HepG2 (cell line): ENCODE results near the gene TSPAN18. TPM values are rescaled to one million over a fixed set of nuclear protein-coding genes. Genes with fewer than 3 reads are reported as not detected.

Experiments
- ATAC-seq: fragments of 200-7000 bp; cut with Tn5 transposase; 3 replicates; pipeline ENCODE4 v1.9.1; 2020; ENCODE audit warnings: mild to moderate bottlenecking, moderate library complexity
- BruUV-seq: library from RNA; stranded (reverse); fragments of 400-500 nt; replicated peaks from 2 replicates; lab custom pipeline; 2021; lab: Mats Ljungman, UMichigan
- CTCF ChIA-PET: fragments of 300-600 bp; formaldehyde crosslinking; extraction: SDS; loops from one replicate; lab custom pipeline; 2021; ENCODE audit warnings: low total read pairs, inconsistent platforms, low intra/inter-chr PET ratio; lab: Yijun Ruan, JAX
- POLR2A ChIA-PET: fragments of 350-600 bp; sonication (Branson Sonifier 250); formaldehyde crosslinking; loops from one replicate; lab custom pipeline; 2020; ENCODE audit warnings: antibody characterized with exemption, inconsistent platforms; lab: Yijun Ruan, JAX
- DNase-seq: peaks from one replicate; pipeline ENCODE4 v3.0.0-alpha.2; 2015; ENCODE audit warnings: low spot score
- FAIRE-seq: peaks from 3 replicates; lab custom pipeline; 2011; peaks lifted over from hg19 to GRCh38; lab: Jason Lieb, UNC
- H2AFZ ChIP-seq: one replicate; pipeline ENCODE4 v1.6.1; 2011; ENCODE audit warnings: low read length, inconsistent platforms
- H3K27ac ChIP-seq: fragments of 300-600 bp; 3 replicates; pipeline ENCODE4 v1.8.0; 2011; ENCODE audit warnings: mixed run types, mild to moderate bottlenecking, mixed read lengths, low read length, inconsistent platforms; ENCODE audit not compliant: insufficient read depth; ENCODE audit errors: extremely low read length
- H3K27me3 ChIP-seq, 2 experiments: fragments of 200-600 bp in 1 of 2; 2 replicates in 1 of 2; 3 replicates in 1 of 2; pipeline versions ENCODE4 v1.6.0 to v1.8.0; 2011; ENCODE audit warnings: low read length in 2 of 2, mild to moderate bottlenecking in 2 of 2, moderate library complexity in 2 of 2, inconsistent platforms in 1 of 2; ENCODE audit not compliant: insufficient read depth in 2 of 2, control insufficient read depth in 1 of 2
- H3K36me3 ChIP-seq, 2 experiments: fragments of 200-600 bp in 1 of 2; replicated peaks in 1 of 2; 2 replicates in 1 of 2; 3 replicates in 1 of 2; pipeline versions ENCODE4 v1.5.1 to v1.8.0; 2011; ENCODE audit warnings: low read length in 2 of 2, inconsistent platforms in 1 of 2; ENCODE audit not compliant: insufficient read depth in 2 of 2, control insufficient read depth in 1 of 2
- H3K4me1 ChIP-seq: 2 replicates; pipeline ENCODE4 v1.5.1; 2012; ENCODE audit warnings: low read length, inconsistent platforms; ENCODE audit not compliant: insufficient read depth
- H3K4me2 ChIP-seq: 2 replicates; pipeline ENCODE4 v1.6.0; 2011; ENCODE audit warnings: low read depth, low read length, inconsistent platforms
- H3K4me3 ChIP-seq, 3 experiments: fragments of 200-600 bp in 1 of 3; sonication (generic), shearing (Covaris generic) in 1 of 3; replicated peaks in 1 of 3; 2 replicates each; pipeline ENCODE4 v1.5.1; 2011 to 2016; ENCODE audit warnings: low read length in 3 of 3, inconsistent platforms in 2 of 3, low read depth in 2 of 3, mild to moderate bottlenecking in 2 of 3, control low read depth in 1 of 3, mixed read lengths in 1 of 3; ENCODE audit not compliant: insufficient read depth in 1 of 3
- H3K79me2 ChIP-seq: one replicate; pipeline ENCODE4 v1.6.1; 2011; ENCODE audit warnings: low read length, inconsistent platforms; ENCODE audit not compliant: insufficient read depth
- H3K9ac ChIP-seq: 2 replicates; pipeline ENCODE4 v1.6.0; 2011; ENCODE audit warnings: mild to moderate bottlenecking, low read depth, low read length, inconsistent platforms; ENCODE audit not compliant: insufficient read depth
- H3K9me3 ChIP-seq: 2 replicates; pipeline ENCODE4 v1.5.1; 2012; ENCODE audit warnings: mild to moderate bottlenecking, low read length
- H4K20me1 ChIP-seq: 2 replicates; pipeline ENCODE4 v1.6.0; 2011; ENCODE audit warnings: inconsistent platforms, mild to moderate bottlenecking, low read length, moderate library complexity; ENCODE audit not compliant: insufficient read depth
- ATF7 ChIP-seq, 2 experiments: fragments of 450-650 bp in 1 of 2; sonication (generic) in 1 of 2; formaldehyde crosslinking in 1 of 2; IDR thresholded peaks; 2 replicates each; pipeline versions ENCODE4 v1.4.0 to v1.6.1; 2016 to 2020; ENCODE audit warnings: antibody characterized with exemption in 1 of 2, mild to moderate bottlenecking in 1 of 2, missing genetic modification reagents in 1 of 2
- CREB1 ChIP-seq, 2 experiments: fragments of 450-650 bp in 1 of 2; IDR thresholded peaks; 2 replicates each; pipeline ENCODE4 v1.6.1; 2016 to 2017; ENCODE audit warnings: control low read depth in 1 of 2, mild to moderate bottlenecking in 1 of 2, missing compliant biosample characterization in 1 of 2, missing genetic modification characterization in 1 of 2
- FOXJ3 ChIP-seq: sonication (generic); formaldehyde crosslinking; IDR thresholded peaks from 2 replicates; pipeline ENCODE4 v1.4.0; 2020; ENCODE audit warnings: missing genetic modification reagents, mild to moderate bottlenecking, borderline replicate concordance
- HCFC1 ChIP-seq: fragments of 150-350 bp; IDR thresholded peaks from 2 replicates; pipeline ENCODE4 v1.6.1; 2014; ENCODE audit warnings: low read depth, low read length
- MXD4 ChIP-seq: IDR thresholded peaks from 2 replicates; pipeline ENCODE4 v1.6.1; 2016; ENCODE audit warnings: mild to moderate bottlenecking, missing biosample characterization, missing genetic modification reagents
- RBAK ChIP-seq: sonication (generic); formaldehyde crosslinking; IDR thresholded peaks from 2 replicates; pipeline ENCODE4 v1.5.1; 2020; ENCODE audit warnings: mild to moderate bottlenecking, missing genetic modification reagents
- RBM39 ChIP-seq: fragments of 200-400 bp; formaldehyde crosslinking; IDR thresholded peaks from one replicate; pipeline ENCODE4 v1.6.1; 2018; ENCODE audit warnings: antibody characterized with exemption, mild to moderate bottlenecking, low read depth, low read length; ENCODE audit not compliant: poor library complexity, severe bottlenecking
- SIN3B ChIP-seq: fragments of 150-350 bp; IDR thresholded peaks from 2 replicates; pipeline ENCODE4 v1.6.1; 2014; ENCODE audit warnings: low read length
- ZBTB39 ChIP-seq: sonication (generic); formaldehyde crosslinking; IDR thresholded peaks from 2 replicates; pipeline ENCODE4 v1.5.0; 2020; ENCODE audit warnings: missing genetic modification reagents
- ZBTB42 ChIP-seq: sonication (generic); formaldehyde crosslinking; IDR thresholded peaks from 2 replicates; pipeline ENCODE4 v1.5.0; 2020; ENCODE audit warnings: mild to moderate bottlenecking, missing genetic modification reagents
- ZBTB8A ChIP-seq: sonication (generic); formaldehyde crosslinking; IDR thresholded peaks from 2 replicates; pipeline ENCODE4 v1.4.0; 2020; ENCODE audit warnings: mild to moderate bottlenecking, low read depth, missing genetic modification reagents, borderline replicate concordance
- ZHX2 ChIP-seq, 2 experiments: sonication (generic) in 1 of 2; formaldehyde crosslinking in 1 of 2; IDR thresholded peaks; 2 replicates each; pipeline versions ENCODE4 v1.6.1 to v1.9.0; 2014 to 2022; ENCODE audit warnings: antibody characterized with exemption in 1 of 2, borderline replicate concordance in 1 of 2, inconsistent platforms in 1 of 2, low read depth in 1 of 2, missing genetic modification reagents in 1 of 2
- WGBS: methylation state at CpG from one replicate; pipeline ENCODE4 v1.1.6; 2017; ENCODE audit warnings: low lambda C conversion rate; 5-methylcytosine and 5-hydroxymethylcytosine counted together
- in situ Hi-C: cut with HindIII; loops from 2 replicates; pipeline ENCODE4 v1.10.0; 2017; ENCODE audit warnings: low pct_unique_long_range_greater_than_20kb; ENCODE audit not compliant: extremely low pct_ligation_motif_present
- intact Hi-C: fragments of 100-400 bp; cut with micrococcal nuclease; formaldehyde crosslinking; loops from one replicate; pipeline ENCODE4 v1.10.0; 2022; ENCODE audit not compliant: unreplicated experiment
- polyA plus RNA-seq, 8 experiments: library from polyadenylated mRNA; depleted of rRNA in 3 of 8; stranded (reverse) in 7 of 8; unstranded in 1 of 8; fragments of >200 nt; fragmentation: Illumina TruSeq in 4 of 8; extraction: Trizol in 4 of 8; gene quantifications; 2 replicates each; pipeline versions ENCODE4 v1.2.1 to v1.2.3, GENCODE V29; 2011 to 2016; ENCODE audit warnings: low read depth in 4 of 8, missing spikeins in 1 of 8, mixed read lengths in 1 of 8; ENCODE audit not compliant: insufficient read depth in 1 of 8
- total RNA-seq, 5 experiments: library from RNA; depleted of rRNA; stranded (reverse); fragments of >200 nt; fragmentation: Illumina TruSeq; extraction: Trizol; gene quantifications; 2 replicates each; pipeline ENCODE4 v1.2.3, GENCODE V29; 2016; ENCODE audit warnings: low read depth in 1 of 5

TSPAN18 gene
- total and polyA plus RNA-seq, 2 of the 13 experiments (the other 11 are each of a cell fraction or from before 2014, with no cell fraction given), result not detected

- TF ChIP-seq CREB1 (IDR thresholded peaks at IDR 0.05) (peak; percentile 86), CREB1 (CRISPR knock-in tag; IDR thresholded peaks at IDR 0.05) (no peak), HCFC1 (no peak)
Observed at GRCh38 chr11:44831605-44832394, 105.0 kb downstream of the TSPAN18 start (continued).

- no peak for ATAC-seq
- intact Hi-C loops (no loop called here), in situ Hi-C loops (no loop called here)
- Histone ChIP-seq H3K4me2 (no peak overlapping the region), H3K9ac (no peak overlapping the region), H3K36me3 (no peaks in the 10 kb centered on the region), H3K27me3 (peaks cover 0 to 12% of the 10 kb centered on the region in 2 experiments; a peak in 1 of 5 replicates), H4K20me1 (no peaks in the 10 kb centered on the region), H3K79me2 (no peaks in the 10 kb centered on the region), H2AFZ (no peak overlapping the region), H3K9me3 (no peaks in the 10 kb centered on the region), H3K27ac (no peak overlapping the region), H3K4me3 (no peak overlapping the region), H3K4me1 (no peaks in the 10 kb centered on the region)
- BruUV-seq, result no TSS peak
- ChIA-PET CTCF (no interaction called here), POLR2A (no interaction called here)
- no peak for DNase-seq
- FAIRE-seq, result no peak
- 30% methylated on average over 10 of the region's 10 CpGs for whole genome bisulfite sequencing
- no peak for TF ChIP-seq MXD4 (CRISPR knock-in tag)
- no peak for TF ChIP-seq ZBTB8A (CRISPR knock-in tag)
- no peak for TF ChIP-seq RBM39
- no peak for TF ChIP-seq FOXJ3 (CRISPR knock-in tag)
- TF ChIP-seq ZBTB39 (CRISPR knock-in tag), result no peak
- no peak for TF ChIP-seq SIN3B
- no peak for TF ChIP-seq ZHX2 (IDR thresholded peaks at IDR 0.05; ENCODE audit: low read depth)
- no peak for TF ChIP-seq ZHX2 (CRISPR knock-in tag; IDR thresholded peaks at IDR 0.05; ENCODE audit: borderline replicate concordance)
- no peak for TF ChIP-seq ZBTB42
- TF ChIP-seq RBAK, result no peak
- TF ChIP-seq ATF7 (IDR thresholded peaks at IDR 0.05), result no peak
- TF ChIP-seq ATF7 (CRISPR knock-in tag; IDR thresholded peaks at IDR 0.05), result no peak
Observed at GRCh38 chr11:44832452-44832851, 105.7 kb downstream of the TSPAN18 start.
